Liver (tissue), 9 donors: ENCODE data around the gene AP2A2. TPM values are rescaled to one million over a fixed set of nuclear protein-coding genes. Genes with fewer than 3 reads are reported as not detected.

Experiments used
- DNase-seq: peaks from one replicate; pipeline ENCODE4 v3.0.0-alpha.2; 2017; ENCODE audit warnings: low spot score
- H3K27ac ChIP-seq, 2 donors: one replicate each; pipeline ENCODE4 v1.7.0; 2013; ENCODE audit warnings: inconsistent platforms in 2 of 2, low read length in 2 of 2, control low read depth in 1 of 2, low read depth in 1 of 2, mild to moderate bottlenecking in 1 of 2
- H3K27me3 ChIP-seq, 4 donors: one replicate each; pipeline versions ENCODE4 v1.6.1 to v1.7.0; 2013; ENCODE audit warnings: low read length in 3 of 4, inconsistent platforms in 1 of 4, mild to moderate bottlenecking in 1 of 4, moderate library complexity in 1 of 4; ENCODE audit not compliant: control insufficient read depth in 4 of 4, insufficient read depth in 4 of 4
- H3K36me3 ChIP-seq, 4 donors: one replicate each; pipeline versions ENCODE4 v1.6.1 to v1.7.0; 2013; ENCODE audit warnings: low read length in 3 of 4, mild to moderate bottlenecking in 3 of 4, low read depth in 1 of 4, moderate library complexity in 1 of 4; ENCODE audit not compliant: control insufficient read depth in 4 of 4, insufficient read depth in 3 of 4
- H3K4me1 ChIP-seq, 4 donors: one replicate each; pipeline versions ENCODE4 v1.6.1 to v1.7.0; 2013; ENCODE audit warnings: low read length in 3 of 4, mild to moderate bottlenecking in 3 of 4, moderate library complexity in 1 of 4; ENCODE audit not compliant: control insufficient read depth in 4 of 4, insufficient read depth in 4 of 4
- H3K4me3 ChIP-seq, 3 donors: one replicate each; pipeline versions ENCODE4 v1.6.1 to v1.7.0; 2013; ENCODE audit warnings: low read length in 3 of 3, control low read depth in 1 of 3, low read depth in 1 of 3, mild to moderate bottlenecking in 1 of 3
- H3K9ac ChIP-seq, 2 donors: one replicate each; pipeline ENCODE4 v1.7.0; 2013; ENCODE audit warnings: low read length in 2 of 2, mild to moderate bottlenecking in 2 of 2, moderate library complexity in 2 of 2, control low read depth in 1 of 2, low read depth in 1 of 2
- H3K9me3 ChIP-seq, 4 donors: one replicate each; pipeline versions ENCODE4 v1.6.1 to v1.7.0; 2013; ENCODE audit warnings: low read length in 3 of 4; ENCODE audit not compliant: control insufficient read depth in 4 of 4
- EGR1 ChIP-seq, 2 donors: IDR thresholded peaks; 2 replicates each; pipeline ENCODE4 v1.6.1; 2016 to 2018; ENCODE audit warnings: antibody characterized with exemption in 2 of 2, low read depth in 2 of 2
- FOXA1 ChIP-seq: IDR thresholded peaks from 2 replicates; pipeline ENCODE4 v1.6.1; 2016; ENCODE audit warnings: antibody characterized with exemption
- FOXA2 ChIP-seq: IDR thresholded peaks from 2 replicates; pipeline ENCODE4 v1.6.1; 2016; ENCODE audit warnings: antibody characterized with exemption
- GABPA ChIP-seq, 2 donors: IDR thresholded peaks in 1 of 2; conservative IDR thresholded peaks in 1 of 2; 2 replicates each; pipeline ENCODE4 v1.6.1; 2016; ENCODE audit warnings: antibody characterized with exemption in 2 of 2, mild to moderate bottlenecking in 1 of 2, moderate library complexity in 1 of 2
- HNF4A ChIP-seq, 2 donors: conservative IDR thresholded peaks; 2 replicates each; pipeline ENCODE4 v1.6.1; 2016; ENCODE audit warnings: antibody characterized with exemption in 2 of 2, mild to moderate bottlenecking in 2 of 2
- HNF4G ChIP-seq: IDR thresholded peaks from 2 replicates; pipeline ENCODE4 v1.6.1; 2016; ENCODE audit warnings: antibody characterized with exemption
- JUND ChIP-seq, 2 donors: IDR thresholded peaks; 2 replicates each; pipeline ENCODE4 v1.6.1; 2016; ENCODE audit warnings: antibody characterized with exemption in 2 of 2
- NR2F2 ChIP-seq: IDR thresholded peaks from 2 replicates; pipeline ENCODE4 v1.6.1; 2016; ENCODE audit warnings: antibody characterized with exemption
- RAD21 ChIP-seq, 2 donors: IDR thresholded peaks; 2 replicates each; pipeline ENCODE4 v1.6.1; 2016; ENCODE audit warnings: antibody characterized with exemption in 2 of 2, mild to moderate bottlenecking in 2 of 2
- RXRA ChIP-seq, 2 donors: IDR thresholded peaks; 2 replicates each; pipeline ENCODE4 v1.6.1; 2017 to 2018; ENCODE audit warnings: antibody characterized with exemption in 2 of 2, mild to moderate bottlenecking in 1 of 2
- SP1 ChIP-seq: IDR thresholded peaks from 2 replicates; pipeline ENCODE4 v1.6.1; 2018; ENCODE audit warnings: antibody characterized with exemption, mild to moderate bottlenecking
- TAF1 ChIP-seq: conservative IDR thresholded peaks from 2 replicates; pipeline ENCODE4 v1.6.1; 2016; ENCODE audit warnings: antibody characterized with exemption, mild to moderate bottlenecking
- YY1 ChIP-seq: IDR thresholded peaks from 2 replicates; pipeline ENCODE4 v1.6.1; 2016; ENCODE audit warnings: antibody characterized with exemption, mild to moderate bottlenecking
- WGBS: extraction: QIAGEN DNeasy Blood & Tissue Kit; methylation state at CpG from one replicate; pipeline ENCODE4 v1.1.7; 2013; 5-methylcytosine and 5-hydroxymethylcytosine counted together
- polyA plus RNA-seq, 2 donors: library from polyadenylated mRNA; stranded (reverse) in 1 of 2; unstranded in 1 of 2; fragments of 200-250 nt in 1 of 2; fragments of >200 nt in 1 of 2; fragmentation: Nextera tagmentation in 1 of 2; extraction: Ambion mirVana in 1 of 2; gene quantifications; one replicate each; pipeline versions ENCODE4 v1.2.1 to v1.2.3, GENCODE V29; 2013 to 2015
- total RNA-seq, 2 donors: library from RNA; depleted of rRNA; stranded (reverse); fragments of >200 nt; gene quantifications; one replicate each; pipeline ENCODE4 v1.2.3, GENCODE V29; 2014
- TF ChIP-seq, protein P1 (sequence below): fragments of 150-350 bp; IDR thresholded peaks from 2 replicates; pipeline ENCODE4 v1.5.1; 2017; ENCODE audit warnings: improper control_type of control experiment, low read depth, low read length; ENCODE audit not compliant: missing input control
- TF ChIP-seq, protein P2 (sequence below): IDR thresholded peaks from 2 replicates; pipeline ENCODE4 v1.6.1; 2016; ENCODE audit warnings: antibody characterized with exemption
- TF ChIP-seq, protein P3 (sequence below): IDR thresholded peaks from 2 replicates; pipeline ENCODE4 v1.6.1; 2016; ENCODE audit warnings: antibody characterized with exemption
- TF ChIP-seq, protein P4 (sequence below): IDR thresholded peaks from 2 replicates; pipeline ENCODE4 v1.6.1; 2016; ENCODE audit warnings: antibody characterized with exemption, mild to moderate bottlenecking
- TF ChIP-seq, protein P5 (sequence below): IDR thresholded peaks from 2 replicates; pipeline ENCODE4 v1.6.1; 2016; ENCODE audit warnings: antibody characterized with exemption
- donor health status: healthy.
- donor health status: healthy.
- donor health status: healthy.
- donor health status: healthy.
- donor health status: healthy.

Gene AP2A2
- total and polyA plus RNA-seq, 4 donors, result 20.5 to 39.7 (median 23.8) TPM

DNA sequence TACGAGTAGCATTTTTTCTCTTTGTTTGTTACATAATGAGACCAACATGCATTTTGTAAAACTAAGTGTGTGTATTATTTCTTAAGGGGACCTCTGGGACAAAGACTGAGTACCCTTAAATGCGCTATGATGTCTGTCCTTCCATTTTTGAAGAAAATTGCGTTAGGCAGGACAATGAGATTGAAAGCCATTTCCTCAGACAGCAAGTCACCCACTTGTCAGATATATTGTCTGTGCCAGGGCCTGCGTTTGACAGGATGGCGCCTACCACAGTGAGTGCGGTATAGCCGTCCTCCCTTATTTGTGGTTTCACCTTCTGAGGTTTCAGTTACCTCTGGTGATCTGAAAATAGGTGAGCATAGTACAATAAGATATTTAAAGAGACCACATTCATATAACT, 2.2 kb downstream of the AP2A2 start:
- TF ChIP-seq, protein P1, sequence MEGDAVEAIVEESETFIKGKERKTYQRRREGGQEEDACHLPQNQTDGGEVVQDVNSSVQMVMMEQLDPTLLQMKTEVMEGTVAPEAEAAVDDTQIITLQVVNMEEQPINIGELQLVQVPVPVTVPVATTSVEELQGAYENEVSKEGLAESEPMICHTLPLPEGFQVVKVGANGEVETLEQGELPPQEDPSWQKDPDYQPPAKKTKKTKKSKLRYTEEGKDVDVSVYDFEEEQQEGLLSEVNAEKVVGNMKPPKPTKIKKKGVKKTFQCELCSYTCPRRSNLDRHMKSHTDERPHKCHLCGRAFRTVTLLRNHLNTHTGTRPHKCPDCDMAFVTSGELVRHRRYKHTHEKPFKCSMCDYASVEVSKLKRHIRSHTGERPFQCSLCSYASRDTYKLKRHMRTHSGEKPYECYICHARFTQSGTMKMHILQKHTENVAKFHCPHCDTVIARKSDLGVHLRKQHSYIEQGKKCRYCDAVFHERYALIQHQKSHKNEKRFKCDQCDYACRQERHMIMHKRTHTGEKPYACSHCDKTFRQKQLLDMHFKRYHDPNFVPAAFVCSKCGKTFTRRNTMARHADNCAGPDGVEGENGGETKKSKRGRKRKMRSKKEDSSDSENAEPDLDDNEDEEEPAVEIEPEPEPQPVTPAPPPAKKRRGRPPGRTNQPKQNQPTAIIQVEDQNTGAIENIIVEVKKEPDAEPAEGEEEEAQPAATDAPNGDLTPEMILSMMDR, result no peak
- TF ChIP-seq FOXA1 (no peak), RAD21 (IDR thresholded peaks at IDR 0.05) (no peak), JUND (IDR thresholded peaks at IDR 0.05) (no peak), EGR1 (IDR thresholded peaks at IDR 0.05; ENCODE audit: low read depth in 2 of 2) (no peak), NR2F2 (no peak), YY1 (no peak), HNF4G (no peak)
- TF ChIP-seq, protein P2, sequence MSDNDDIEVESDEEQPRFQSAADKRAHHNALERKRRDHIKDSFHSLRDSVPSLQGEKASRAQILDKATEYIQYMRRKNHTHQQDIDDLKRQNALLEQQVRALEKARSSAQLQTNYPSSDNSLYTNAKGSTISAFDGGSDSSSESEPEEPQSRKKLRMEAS, result no peak
- peak overlapping the region in 1 of 2 donors; percentile 36 for H3K9ac ChIP-seq

DNA sequence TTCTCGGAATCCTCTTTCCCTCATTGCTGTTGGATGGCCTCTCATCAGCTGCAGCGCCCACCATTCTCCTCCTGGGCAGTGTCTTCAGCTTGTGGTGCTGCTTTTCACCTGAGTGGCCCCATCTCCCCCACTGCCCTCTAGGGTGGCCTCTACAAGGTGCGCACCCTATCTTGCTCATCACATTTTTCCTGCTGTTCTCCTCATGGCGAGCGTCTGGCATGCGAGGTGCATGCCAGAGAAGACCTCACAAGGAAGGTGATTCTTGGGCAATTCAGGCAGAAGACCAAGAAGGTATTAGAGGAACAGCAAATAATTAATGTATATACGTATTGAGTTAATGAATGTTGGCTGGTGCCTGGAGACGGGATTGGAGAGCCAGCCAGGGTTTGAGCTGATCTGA, 3.1 kb downstream of the AP2A2 start:
- Histone ChIP-seq H3K9ac (peak overlapping the region in 1 of 2 donors; percentile 39), H3K4me1 (peaks cover 5 to 51% (median 45%) of the 10 kb centered on the region in 4 donors), H3K4me3 (no peak overlapping the region), H3K36me3 (no peaks in the 10 kb centered on the region), H3K27ac (peak overlapping the region; percentile 23 to 31), H3K9me3 (no peaks in the 10 kb centered on the region), H3K27me3 (no peaks in the 10 kb centered on the region)
- WGBS, result 79% methylated on average over 8 of the region's 8 CpGs
- DNase-seq, result no peak
- TF ChIP-seq TAF1 (no peak), JUND (IDR thresholded peaks at IDR 0.05) (no peak), HNF4A (conservative IDR thresholded peaks at IDR 0.05) (no peak), YY1 (no peak), RAD21 (IDR thresholded peaks at IDR 0.05) (no peak), EGR1 (IDR thresholded peaks at IDR 0.05; ENCODE audit: low read depth in 2 of 2) (no peak), FOXA1 (no peak), SP1 (no peak), HNF4G (no peak), GABPA (IDR thresholded peaks at IDR 0.05 in 1 of 2, conservative IDR thresholded peaks at IDR 0.05 in 1 of 2) (no peak), RXRA (IDR thresholded peaks at IDR 0.05) (no peak), FOXA2 (no peak), NR2F2 (no peak)
- TF ChIP-seq, protein P3, sequence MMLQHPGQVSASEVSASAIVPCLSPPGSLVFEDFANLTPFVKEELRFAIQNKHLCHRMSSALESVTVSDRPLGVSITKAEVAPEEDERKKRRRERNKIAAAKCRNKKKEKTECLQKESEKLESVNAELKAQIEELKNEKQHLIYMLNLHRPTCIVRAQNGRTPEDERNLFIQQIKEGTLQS, result no peak
- TF ChIP-seq, protein P2, result no peak
- TF ChIP-seq, protein P4, sequence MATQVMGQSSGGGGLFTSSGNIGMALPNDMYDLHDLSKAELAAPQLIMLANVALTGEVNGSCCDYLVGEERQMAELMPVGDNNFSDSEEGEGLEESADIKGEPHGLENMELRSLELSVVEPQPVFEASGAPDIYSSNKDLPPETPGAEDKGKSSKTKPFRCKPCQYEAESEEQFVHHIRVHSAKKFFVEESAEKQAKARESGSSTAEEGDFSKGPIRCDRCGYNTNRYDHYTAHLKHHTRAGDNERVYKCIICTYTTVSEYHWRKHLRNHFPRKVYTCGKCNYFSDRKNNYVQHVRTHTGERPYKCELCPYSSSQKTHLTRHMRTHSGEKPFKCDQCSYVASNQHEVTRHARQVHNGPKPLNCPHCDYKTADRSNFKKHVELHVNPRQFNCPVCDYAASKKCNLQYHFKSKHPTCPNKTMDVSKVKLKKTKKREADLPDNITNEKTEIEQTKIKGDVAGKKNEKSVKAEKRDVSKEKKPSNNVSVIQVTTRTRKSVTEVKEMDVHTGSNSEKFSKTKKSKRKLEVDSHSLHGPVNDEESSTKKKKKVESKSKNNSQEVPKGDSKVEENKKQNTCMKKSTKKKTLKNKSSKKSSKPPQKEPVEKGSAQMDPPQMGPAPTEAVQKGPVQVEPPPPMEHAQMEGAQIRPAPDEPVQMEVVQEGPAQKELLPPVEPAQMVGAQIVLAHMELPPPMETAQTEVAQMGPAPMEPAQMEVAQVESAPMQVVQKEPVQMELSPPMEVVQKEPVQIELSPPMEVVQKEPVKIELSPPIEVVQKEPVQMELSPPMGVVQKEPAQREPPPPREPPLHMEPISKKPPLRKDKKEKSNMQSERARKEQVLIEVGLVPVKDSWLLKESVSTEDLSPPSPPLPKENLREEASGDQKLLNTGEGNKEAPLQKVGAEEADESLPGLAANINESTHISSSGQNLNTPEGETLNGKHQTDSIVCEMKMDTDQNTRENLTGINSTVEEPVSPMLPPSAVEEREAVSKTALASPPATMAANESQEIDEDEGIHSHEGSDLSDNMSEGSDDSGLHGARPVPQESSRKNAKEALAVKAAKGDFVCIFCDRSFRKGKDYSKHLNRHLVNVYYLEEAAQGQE, result no peak
- TF ChIP-seq, protein P1, result no peak
- TF ChIP-seq, protein P5, sequence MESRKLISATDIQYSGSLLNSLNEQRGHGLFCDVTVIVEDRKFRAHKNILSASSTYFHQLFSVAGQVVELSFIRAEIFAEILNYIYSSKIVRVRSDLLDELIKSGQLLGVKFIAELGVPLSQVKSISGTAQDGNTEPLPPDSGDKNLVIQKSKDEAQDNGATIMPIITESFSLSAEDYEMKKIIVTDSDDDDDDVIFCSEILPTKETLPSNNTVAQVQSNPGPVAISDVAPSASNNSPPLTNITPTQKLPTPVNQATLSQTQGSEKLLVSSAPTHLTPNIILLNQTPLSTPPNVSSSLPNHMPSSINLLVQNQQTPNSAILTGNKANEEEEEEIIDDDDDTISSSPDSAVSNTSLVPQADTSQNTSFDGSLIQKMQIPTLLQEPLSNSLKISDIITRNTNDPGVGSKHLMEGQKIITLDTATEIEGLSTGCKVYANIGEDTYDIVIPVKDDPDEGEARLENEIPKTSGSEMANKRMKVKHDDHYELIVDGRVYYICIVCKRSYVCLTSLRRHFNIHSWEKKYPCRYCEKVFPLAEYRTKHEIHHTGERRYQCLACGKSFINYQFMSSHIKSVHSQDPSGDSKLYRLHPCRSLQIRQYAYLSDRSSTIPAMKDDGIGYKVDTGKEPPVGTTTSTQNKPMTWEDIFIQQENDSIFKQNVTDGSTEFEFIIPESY, result no peak

More for the DNA sequence above, 2.2 kb downstream of the AP2A2 start:
- Histone ChIP-seq H3K27ac (peak overlapping the region in 1 of 2 donors; percentile 25), H3K36me3 (no peaks in the 10 kb centered on the region), H3K9me3 (no peaks in the 10 kb centered on the region), H3K4me3 (no peak overlapping the region), H3K4me1 (peaks cover 5 to 42% (median 39%) of the 10 kb centered on the region in 4 donors), H3K27me3 (no peaks in the 10 kb centered on the region)
- no peak for DNase-seq
- WGBS, result 46% methylated on average over 7 of the region's 7 CpGs
